ENCODE data around the gene KCNRG. TPM values are rescaled to one million over a fixed set of nuclear protein-coding genes. Genes with fewer than 3 reads are reported as not detected.

KCNRG gene
- total RNA-seq, 1 experiment from 2014 or later: 1.1 TPM

GRCh38 chr13:49996951-49997895 lies 18.0 kb upstream of the KCNRG start, which contains the start of gene TRIM13 (continued):
- TF ChIP-seq ATF2 (CRISPR knock-in tag; IDR thresholded peaks at IDR 0.05; ENCODE audit: borderline replicate concordance, low read depth): no peak
- TF ChIP-seq ZNF232 (CRISPR knock-in tag; IDR thresholded peaks at IDR 0.05): 0 out of 2 replicates have a peak, but pooled peaks have one; percentile 2
- TF ChIP-seq ZBTB43 (CRISPR knock-in tag; IDR thresholded peaks at IDR 0.05): no peak
- TF ChIP-seq ERG (CRISPR knock-in tag; IDR thresholded peaks at IDR 0.05): no peak
- TF ChIP-seq TEAD4 (CRISPR knock-in tag; IDR thresholded peaks at IDR 0.05): no peak
- TF ChIP-seq SMAD3 (CRISPR knock-in tag; IDR thresholded peaks at IDR 0.05; ENCODE audit: borderline replicate concordance): no peak
- no peak for TF ChIP-seq ZNF423 (CRISPR knock-in tag; IDR thresholded peaks at IDR 0.05)
- no peak for TF ChIP-seq ATF6 (CRISPR knock-in tag; IDR thresholded peaks at IDR 0.05)
- TF ChIP-seq RELA (CRISPR knock-in tag; IDR thresholded peaks at IDR 0.05; ENCODE audit: borderline replicate concordance): no peak
- TF ChIP-seq CBFB (CRISPR knock-in tag; IDR thresholded peaks at IDR 0.05; ENCODE audit: low read depth): peak; percentile 15; the same call in 1 of the 2 replicates
- no peak for TF ChIP-seq ZNF512 (CRISPR knock-in tag; IDR thresholded peaks at IDR 0.05; ENCODE audit: borderline replicate concordance)
- no peak for TF ChIP-seq ZNF219 (CRISPR knock-in tag; IDR thresholded peaks at IDR 0.05; ENCODE audit: borderline replicate concordance)

GRCh38 chr13:49997955-49998354 lies 17.3 kb upstream of the KCNRG start:
- Mint-ChIP-seq H3K9me3 (no peaks in the 10 kb centered on the region), H3K27ac (peak overlapping the region; percentile 97), H3K4me1 (peaks cover 32% of the 10 kb centered on the region), H3K4me3 (peak overlapping the region; percentile 85), H3K27me3 (ENCODE audit: low read depth) (no peaks in the 10 kb centered on the region), H3K36me3 (peaks cover 12% of the 10 kb centered on the region)
- TF ChIP-seq EMX1 (CRISPR knock-in tag; IDR thresholded peaks at IDR 0.05): no peak
- TF ChIP-seq ATF3 (CRISPR knock-in tag; conservative IDR thresholded peaks at IDR 0.05): no peak
- no peak for TF ChIP-seq PRRX2 (CRISPR knock-in tag; IDR thresholded peaks at IDR 0.05)
- TF ChIP-seq TCF7 (CRISPR knock-in tag; IDR thresholded peaks at IDR 0.05; ENCODE audit: low read depth): no peak
- no peak for TF ChIP-seq GTF2I (CRISPR knock-in tag; conservative IDR thresholded peaks at IDR 0.05)
- TF ChIP-seq GABPB1 (CRISPR knock-in tag; IDR thresholded peaks at IDR 0.05): no peak
- TF ChIP-seq CREM (CRISPR knock-in tag; IDR thresholded peaks at IDR 0.05): no peak
- TF ChIP-seq NR1H2 (CRISPR knock-in tag; IDR thresholded peaks at IDR 0.05): no peak
- ATAC-seq (no peak), DNase-seq (ENCODE audit: low spot score) (no peak)
- ChIA-PET POLR2A (interaction anchor here (1.0 to 3.9 kb wide), 9 partner anchors 13 to 307 kb away, joined by 3 to 52 read pairs (median 7); partner anchors contain the start of genes EBPL, KCNRG, KPNA3 and SPRYD7), CTCF (interaction anchor here (0.5 to 3.4 kb wide), 33 partner anchors 17 to 1306 kb away, joined by 3 to 49 read pairs (median 5); partner anchors contain the start of genes EBPL, KCNRG and SPRYD7)

All from WTC11 (cell line).